ENCODE measurements around the gene REM2. TPM values are rescaled to one million over a fixed set of nuclear protein-coding genes. Genes with fewer than 3 reads are reported as not detected.

REM2 gene
- total RNA-seq, 2 experiments from 2014 or later = 9.2 to 9.4 TPM

- Mint-ChIP-seq H3K36me3 (ENCODE audit: low read depth) (no peaks in the 10 kb centered on the region), H3K27ac (no peak overlapping the region), H3K27me3 (peaks cover 41% of the 10 kb centered on the region), H3K4me3 (no peak overlapping the region), H3K9me3 (no peaks in the 10 kb centered on the region), H3K4me1 (ENCODE audit: low read depth) (no peaks in the 10 kb centered on the region)
- Histone ChIP-seq H3K4me3 (ENCODE audit: low read length) (no peak overlapping the region), H3K27me3 (ENCODE audit: control insufficient read depth in 1 of 2, insufficient read depth in 2 of 2, low read length in 2 of 2) (peaks cover 11 to 20% of the 10 kb centered on the region in 2 experiments), H3K4me1 (ENCODE audit: insufficient read depth, low read length) (no peaks in the 10 kb centered on the region), H3K36me3 (ENCODE audit: insufficient read depth, low read length) (no peaks in the 10 kb centered on the region), H3K27ac (ENCODE audit: low read depth in 1 of 2, low read length in 2 of 2) (no peak overlapping the region), H3K9me3 (ENCODE audit: control insufficient read depth in 1 of 2, insufficient read depth in 1 of 2, low read length in 2 of 2) (no peaks in the 10 kb centered on the region)
- intact Hi-C loops (cut with DNase I, micrococcal nuclease) = no loop called here
- CTCF ChIA-PET = no interaction called here
- no peak for TF ChIP-seq CTCF (IDR thresholded peaks at IDR 0.05)
- POLR2A ChIA-PET = no interaction called here
- no peak for DNase-seq
- no peak for ATAC-seq (ENCODE audit: poor library complexity)
These were observed 39.7 kb upstream of the REM2 start for GRCh38 chr14:22843123-22843925.

GRCh38 chr14:22844221-22845102, 38.6 kb upstream of the REM2 start:
- H3K27ac Mint-ChIP-seq = no peak overlapping the region
- no peaks in the 10 kb centered on the region for H3K4me1 Mint-ChIP-seq (ENCODE audit: low read depth)
- H3K27me3 Mint-ChIP-seq = peaks cover 30% of the 10 kb centered on the region
- intact Hi-C loops (cut with DNase I, micrococcal nuclease) = no loop called here
- H3K27ac ChIP-seq (ENCODE audit: low read depth in 1 of 2, low read length in 2 of 2) = no peak overlapping the region
- no peak for TF ChIP-seq CTCF (IDR thresholded peaks at IDR 0.05)
- H3K4me3 ChIP-seq (ENCODE audit: low read length) = no peak overlapping the region
- no peaks in the 10 kb centered on the region for H3K4me1 ChIP-seq (ENCODE audit: insufficient read depth, low read length)
- no peaks in the 10 kb centered on the region for H3K36me3 Mint-ChIP-seq (ENCODE audit: low read depth)
- POLR2A ChIA-PET = no interaction called here
- H3K36me3 ChIP-seq (ENCODE audit: insufficient read depth, low read length) = no peaks in the 10 kb centered on the region
- ATAC-seq (ENCODE audit: poor library complexity) (no peak), DNase-seq (no peak)
- H3K9me3 Mint-ChIP-seq = no peaks in the 10 kb centered on the region
- CTCF ChIA-PET = interaction anchor here (1.1 kb wide), 1 partner anchor 71 kb away, joined by 3 read pairs; no protein-coding TSS in a partner anchor
- no peaks in the 10 kb centered on the region for H3K9me3 ChIP-seq (ENCODE audit: control insufficient read depth in 1 of 2, insufficient read depth in 1 of 2, low read length in 2 of 2)
- peaks cover under 1 to 9% of the 10 kb centered on the region in 2 experiments for H3K27me3 ChIP-seq (ENCODE audit: control insufficient read depth in 1 of 2, insufficient read depth in 2 of 2, low read length in 2 of 2)
- no peak overlapping the region for H3K4me3 Mint-ChIP-seq

- no peaks in the 10 kb centered on the region for H3K4me1 Mint-ChIP-seq (ENCODE audit: low read depth)
- Histone ChIP-seq H3K9me3 (ENCODE audit: control insufficient read depth in 1 of 2, insufficient read depth in 1 of 2, low read length in 2 of 2) (no peaks in the 10 kb centered on the region), H3K4me3 (ENCODE audit: low read length) (no peak overlapping the region), H3K27me3 (ENCODE audit: control insufficient read depth in 1 of 2, insufficient read depth in 2 of 2, low read length in 2 of 2) (peaks cover 0 to 6% of the 10 kb centered on the region in 2 experiments), H3K4me1 (ENCODE audit: insufficient read depth, low read length) (no peaks in the 10 kb centered on the region), H3K27ac (ENCODE audit: low read depth in 1 of 2, low read length in 2 of 2) (no peak overlapping the region), H3K36me3 (ENCODE audit: insufficient read depth, low read length) (no peaks in the 10 kb centered on the region)
- no peak overlapping the region for H3K27ac Mint-ChIP-seq
- no peak for DNase-seq
- no peak for TF ChIP-seq CTCF (IDR thresholded peaks at IDR 0.05)
- no peaks in the 10 kb centered on the region for H3K36me3 Mint-ChIP-seq (ENCODE audit: low read depth)
- ATAC-seq (ENCODE audit: poor library complexity) = no peak
- intact Hi-C loops (cut with DNase I, micrococcal nuclease) = no loop called here
- no peaks in the 10 kb centered on the region for H3K9me3 Mint-ChIP-seq
- ChIA-PET CTCF (interaction anchor here (1.1 kb wide), 1 partner anchor 70 kb away, joined by 3 read pairs; no protein-coding TSS in a partner anchor), POLR2A (no interaction called here)
- H3K4me3 Mint-ChIP-seq = no peak overlapping the region
- peaks cover 27% of the 10 kb centered on the region for H3K27me3 Mint-ChIP-seq
These were observed 38.0 kb upstream of the REM2 start for GRCh38 chr14:22845103-22845394.
